ENCODE data around the gene RPS16. TPM values are rescaled to one million over a fixed set of nuclear protein-coding genes. Genes with fewer than 3 reads are reported as not detected.

Gene RPS16
- total and polyA plus RNA-seq, 9 of the 15 experiments (the other 6 are each of a cell fraction or from before 2014, with no cell fraction given): 82.6 to 3,671 (median 2,204) TPM

- TF ChIP-seq JUND (IDR thresholded peaks at IDR 0.05; ENCODE audit: borderline replicate concordance, low read depth, low read length) (peak; percentile 96), JUND (tag; IDR thresholded peaks at IDR 0.05; ENCODE audit: borderline replicate concordance, low read depth, low read length) (peak; percentile 92; the same call in 1 of the 3 replicates), RFX1 (IDR thresholded peaks at IDR 0.05) (peak; percentile 80; the same call in 1 of the 2 replicates), L3MBTL2 (IDR thresholded peaks at IDR 0.05) (peak; percentile 70; the same call in 1 of the 2 replicates), HMGN3 (IDR thresholded peaks at IDR 0.05; ENCODE audit: borderline replicate concordance, extremely low read depth, insufficient read length, low read depth, low read length) (peak; percentile 99)
These were observed 32.1 kb downstream of the RPS16 start (continued) for GRCh38 chr19:39403331-39404312.

GRCh38 chr19:39402346-39403300, 33.1 kb downstream of the RPS16 start:
- peaks cover 3% of the 10 kb centered on the region; the same call in 1 of the 3 replicates for H3K36me3 ChIP-seq (ENCODE audit: control insufficient read depth, insufficient read depth, low read length)
- peak; percentile 94 for TF ChIP-seq MAX (CRISPR knock-in tag; IDR thresholded peaks at IDR 0.05)
- TF ChIP-seq NCOR1 (IDR thresholded peaks at IDR 0.05): peak; percentile 94
- peak; percentile 24; the same call in 1 of the 2 replicates for TF ChIP-seq CBFA2T2 (conservative IDR thresholded peaks at IDR 0.05)
- TF ChIP-seq MIER1 (IDR thresholded peaks at IDR 0.05; ENCODE audit: low read depth): no peak
- TF ChIP-seq ZNF639 (CRISPR knock-in tag; conservative IDR thresholded peaks at IDR 0.05 in 1 of 2, IDR thresholded peaks at IDR 0.05 in 1 of 2): peak in 1 of 2 experiments; percentile 62; a peak in 2 of 4 replicates
- 0 out of 4 replicates have a peak, but pooled peaks of 1 of the 2 experiments have one; percentile 51 for TF ChIP-seq MLX (CRISPR knock-in tag; conservative IDR thresholded peaks at IDR 0.05)
- 0 out of 2 replicates have a peak, but pooled peaks have one; percentile 9 for TF ChIP-seq SMC3 (conservative IDR thresholded peaks at IDR 0.05; ENCODE audit: insufficient read depth, low read depth, low read length)
- peak; percentile 26; the same call in 1 of the 2 replicates for TF ChIP-seq MED1 (CRISPR knock-in tag; IDR thresholded peaks at IDR 0.05; ENCODE audit: borderline replicate concordance)

More at GRCh38 chr19:39402346-39403300, 33.1 kb downstream of the RPS16 start:
- intact Hi-C loops (cut with micrococcal nuclease) (no loop called here), in situ Hi-C loops (cut with MboI) (no loop called here)
- H3K79me2 ChIP-seq (ENCODE audit: control insufficient read depth, insufficient read depth, low read length): peaks cover 16% of the 10 kb centered on the region
- H2AFZ ChIP-seq (ENCODE audit: low read depth, low read length): peak overlapping the region; percentile 86
- WGBS (ENCODE audit: insufficient coverage, low coverage, missing lambda C conversion rate): 6% methylated on average over 36 of the region's 59 CpGs
- peak overlapping the region; percentile 41 for H3K4me3 ChIP-seq
- H3K27me3 ChIP-seq (ENCODE audit: control insufficient read depth in 2 of 2, insufficient read depth in 2 of 2, low read length in 2 of 2): no peaks in the 10 kb centered on the region
- POLR2A ChIA-PET: interaction anchor here (0.6 to 2.3 kb wide), 3 partner anchors 11 to 137 kb away, joined by 3 to 23 read pairs (median 4); partner anchors contain the start of genes MED29, PAF1 and RPS16
- peak overlapping the region; percentile 90 to 96 for H3K9ac ChIP-seq (ENCODE audit: insufficient read depth in 1 of 2, low read depth in 2 of 2, low read length in 2 of 2)
- H3K9me3 ChIP-seq (replicated peaks; ENCODE audit: control insufficient read depth, insufficient read depth, low read depth, low read length): no peaks in the 10 kb centered on the region
- no TSS peak for BruUV-seq (replicated peaks)
- FAIRE-seq: no peak
- peaks cover 3% of the 10 kb centered on the region for H3K9me1 ChIP-seq (ENCODE audit: control insufficient read depth, insufficient read depth, low read length)
- CTCF ChIA-PET (ENCODE audit: low intra/inter-chr PET ratio): interaction anchor here (2.5 kb wide), 1 partner anchor 10 kb away, joined by 10 read pairs; the partner anchor contains the start of gene PLEKHG2
- H4K20me1 ChIP-seq (replicated peaks; ENCODE audit: control insufficient read depth, insufficient read depth, low read length): no peaks in the 10 kb centered on the region
- peak overlapping the region; percentile 80 for H3K4me2 ChIP-seq (ENCODE audit: insufficient read depth, low read length)
- DNase-seq (ENCODE audit: extremely low read depth in 1 of 4, low spot score in 3 of 4): peak; percentile 82 to 94 (median 85)
- peaks cover 60 to 77% of the 10 kb centered on the region in 2 experiments for H3K4me1 ChIP-seq (replicated peaks in 1 of 2; ENCODE audit: control insufficient read depth in 2 of 2, insufficient read depth in 2 of 2, low read length in 2 of 2)
- peak overlapping the region; percentile 98 for H3K27ac ChIP-seq (ENCODE audit: extremely low read depth, low read depth, low read length)
- peak; percentile 52 for ATAC-seq

Measured in K562 (cell line).